ENCODE measurements around the gene PRDM16.

Gene PRDM16

DNA sequence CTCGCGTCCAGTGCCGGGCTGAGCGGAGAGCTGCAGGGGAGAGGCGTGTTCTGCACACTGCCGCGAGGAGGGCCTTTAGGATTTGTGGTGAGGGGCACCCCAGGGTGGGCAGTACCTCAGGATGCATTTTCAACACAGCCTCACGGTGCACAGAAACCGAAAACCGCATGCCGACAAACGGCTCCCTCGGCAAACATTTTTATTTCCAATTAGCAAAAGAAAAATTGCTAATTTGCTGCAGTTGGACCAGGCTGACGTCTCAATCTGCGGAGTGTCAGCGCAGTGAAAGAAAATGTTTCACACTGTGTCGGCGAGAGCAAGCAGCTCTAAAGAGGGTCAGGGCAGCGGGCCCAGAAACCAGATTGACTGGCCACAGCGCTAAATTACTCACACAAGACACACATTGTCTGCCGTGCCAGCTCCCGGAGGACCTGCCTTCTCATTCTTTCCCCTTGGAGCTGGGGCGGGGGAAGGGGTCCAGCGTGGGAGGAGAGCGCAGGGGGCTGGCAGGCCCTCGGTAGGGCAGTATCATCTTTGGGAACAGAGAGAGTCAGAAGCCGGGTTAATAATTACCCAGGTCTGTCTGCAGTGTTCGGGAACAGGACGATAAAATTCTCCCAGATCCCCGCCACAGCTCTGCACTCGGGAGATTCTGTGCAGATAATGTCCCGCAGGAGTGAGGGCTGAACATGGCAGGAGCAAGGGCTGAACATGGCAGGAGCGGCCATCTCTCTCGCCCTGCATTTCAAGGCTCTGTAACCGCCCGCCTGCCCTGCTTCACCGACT, 150.2 kb downstream of the PRDM16 start:
- Histone ChIP-seq H3K4me3 (ENCODE audit: low read depth, low read length) (no peak overlapping the region), H3K27ac (no peak overlapping the region), H3K27me3 (ENCODE audit: insufficient read depth, low read depth, severe bottlenecking) (no peaks in the 10 kb centered on the region), H3K36me3 (no peaks in the 10 kb centered on the region), H3K9me3 (ENCODE audit: severe bottlenecking) (no peaks in the 10 kb centered on the region)
- TF ChIP-seq, protein P1, sequence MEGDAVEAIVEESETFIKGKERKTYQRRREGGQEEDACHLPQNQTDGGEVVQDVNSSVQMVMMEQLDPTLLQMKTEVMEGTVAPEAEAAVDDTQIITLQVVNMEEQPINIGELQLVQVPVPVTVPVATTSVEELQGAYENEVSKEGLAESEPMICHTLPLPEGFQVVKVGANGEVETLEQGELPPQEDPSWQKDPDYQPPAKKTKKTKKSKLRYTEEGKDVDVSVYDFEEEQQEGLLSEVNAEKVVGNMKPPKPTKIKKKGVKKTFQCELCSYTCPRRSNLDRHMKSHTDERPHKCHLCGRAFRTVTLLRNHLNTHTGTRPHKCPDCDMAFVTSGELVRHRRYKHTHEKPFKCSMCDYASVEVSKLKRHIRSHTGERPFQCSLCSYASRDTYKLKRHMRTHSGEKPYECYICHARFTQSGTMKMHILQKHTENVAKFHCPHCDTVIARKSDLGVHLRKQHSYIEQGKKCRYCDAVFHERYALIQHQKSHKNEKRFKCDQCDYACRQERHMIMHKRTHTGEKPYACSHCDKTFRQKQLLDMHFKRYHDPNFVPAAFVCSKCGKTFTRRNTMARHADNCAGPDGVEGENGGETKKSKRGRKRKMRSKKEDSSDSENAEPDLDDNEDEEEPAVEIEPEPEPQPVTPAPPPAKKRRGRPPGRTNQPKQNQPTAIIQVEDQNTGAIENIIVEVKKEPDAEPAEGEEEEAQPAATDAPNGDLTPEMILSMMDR (IDR thresholded peaks at IDR 0.05; ENCODE audit: low read depth, low read length) = no peak
- no peak for DNase-seq

DNA sequence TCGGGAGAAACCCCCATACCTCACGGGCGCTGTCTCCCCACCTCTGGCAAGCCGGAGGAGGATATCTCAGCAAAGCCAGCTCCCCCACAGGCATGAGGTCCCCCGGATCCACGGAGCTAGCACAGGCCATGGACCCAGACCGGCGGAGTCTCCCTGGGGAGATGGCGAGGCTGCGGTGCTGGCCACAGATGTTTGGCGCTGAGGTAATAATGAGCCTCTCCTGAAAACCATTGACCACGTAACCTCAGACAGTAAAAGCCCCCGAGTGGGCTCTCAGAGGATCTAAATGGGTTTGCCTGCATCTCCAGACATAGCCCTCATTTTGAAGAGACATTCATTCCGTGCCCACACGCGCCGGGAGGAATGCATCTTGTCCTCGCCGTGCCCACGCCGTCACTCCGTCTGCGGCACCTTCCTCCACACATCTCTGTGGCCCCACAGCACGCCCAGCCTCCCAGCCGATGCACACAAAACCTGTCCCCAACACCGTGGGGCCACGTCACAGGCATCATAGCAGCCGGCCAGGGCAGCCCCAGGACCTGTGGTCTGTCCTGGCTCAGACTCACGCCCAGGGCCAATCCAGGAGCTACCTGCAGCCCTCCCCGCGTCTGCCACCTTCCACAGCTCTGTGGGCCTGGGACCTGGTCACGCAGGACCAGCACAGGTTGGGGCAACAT, 150.9 kb downstream of the PRDM16 start:
- H3K27me3 ChIP-seq (ENCODE audit: insufficient read depth, low read depth, severe bottlenecking) = no peaks in the 10 kb centered on the region
- H3K4me3 ChIP-seq (ENCODE audit: low read depth, low read length) = no peak overlapping the region
- TF ChIP-seq, protein P1 (IDR thresholded peaks at IDR 0.05; ENCODE audit: low read depth, low read length) = no peak
- H3K27ac ChIP-seq = no peak overlapping the region
- no peaks in the 10 kb centered on the region for H3K9me3 ChIP-seq (ENCODE audit: severe bottlenecking)
- DNase-seq = no peak
- no peaks in the 10 kb centered on the region for H3K36me3 ChIP-seq

DNA sequence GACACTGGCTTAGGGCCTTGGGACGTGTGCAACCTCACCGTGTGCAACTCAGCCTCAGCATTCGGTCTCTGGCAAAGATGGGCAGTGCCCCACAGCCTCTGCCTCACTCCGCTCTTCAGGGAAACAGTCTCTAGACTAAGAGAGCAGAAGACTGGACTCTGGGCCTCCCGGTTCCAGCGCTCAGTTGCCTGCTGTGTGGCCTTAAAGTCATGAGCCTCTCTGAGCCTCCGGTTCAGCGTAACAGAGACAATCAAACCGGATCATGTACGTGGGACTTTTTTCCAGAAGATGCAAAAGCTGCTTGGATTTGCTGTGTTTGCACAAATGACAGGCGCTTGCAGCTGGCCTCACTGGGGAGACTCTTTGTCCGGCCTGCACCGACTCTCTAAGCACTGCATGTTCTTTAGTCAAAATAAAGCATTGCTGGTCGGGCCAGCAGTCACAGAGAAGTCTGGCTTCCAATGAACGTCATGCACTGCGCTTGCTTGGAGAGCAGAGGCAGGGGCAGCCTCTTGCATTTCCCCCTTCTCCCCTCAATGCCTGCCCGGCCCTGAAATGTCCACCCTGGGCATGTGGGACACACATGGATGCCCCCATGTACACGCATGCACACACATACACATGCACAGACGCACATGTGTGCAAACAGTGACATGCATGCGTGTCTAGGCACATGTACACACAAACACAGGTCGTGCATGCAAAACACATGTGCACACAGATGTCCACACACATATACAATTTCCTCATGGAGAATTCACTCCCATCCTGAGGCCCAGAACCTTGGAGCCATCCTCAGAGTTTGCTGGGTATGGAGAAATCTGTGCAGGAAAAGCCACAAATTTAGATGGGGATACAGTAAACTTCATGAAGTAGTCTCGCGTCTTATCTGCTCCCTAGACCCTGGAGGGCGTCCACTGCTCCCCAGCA, 152.4 kb downstream of the PRDM16 start:
- TF ChIP-seq, protein P1 (IDR thresholded peaks at IDR 0.05; ENCODE audit: low read depth, low read length) = no peak
- Histone ChIP-seq H3K4me3 (ENCODE audit: low read depth, low read length) (no peak overlapping the region), H3K36me3 (no peaks in the 10 kb centered on the region), H3K27me3 (ENCODE audit: insufficient read depth, low read depth, severe bottlenecking) (no peaks in the 10 kb centered on the region), H3K9me3 (ENCODE audit: severe bottlenecking) (no peaks in the 10 kb centered on the region), H3K27ac (no peak overlapping the region)
- no peak for DNase-seq

DNA sequence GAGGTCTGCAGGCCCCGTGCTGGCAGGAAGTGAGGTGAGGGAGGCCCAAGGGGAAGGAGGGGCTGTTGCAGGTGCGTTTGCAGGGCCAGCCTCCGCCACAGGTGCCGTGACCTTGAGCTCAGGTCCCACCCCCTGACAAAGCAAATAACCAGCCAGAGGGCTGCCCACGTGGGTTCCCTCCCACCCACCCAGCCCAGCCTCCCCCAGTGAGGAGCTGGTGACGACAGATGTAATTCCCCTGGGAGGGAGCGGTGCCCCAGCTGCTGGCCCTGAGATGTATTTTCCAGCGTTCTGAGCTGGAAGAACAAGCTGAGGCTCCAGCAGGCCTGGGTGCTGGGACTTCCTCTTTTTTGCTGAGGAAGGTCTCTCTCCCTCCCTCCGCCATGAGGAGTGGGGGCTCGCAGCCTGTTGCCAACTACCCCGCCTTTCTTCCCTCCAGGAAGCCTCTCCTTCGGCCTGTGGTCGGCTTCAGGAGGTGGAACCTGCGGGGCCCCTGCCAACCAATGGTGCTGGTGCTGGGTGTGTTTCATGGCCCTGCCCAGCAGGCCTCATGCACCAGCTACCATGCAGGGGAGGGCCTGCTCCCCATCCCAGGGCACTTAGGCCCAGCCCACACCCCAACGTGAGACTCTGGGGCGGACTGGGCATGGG, 153.2 kb downstream of the PRDM16 start:
- Histone ChIP-seq H3K27ac (no peak overlapping the region), H3K9me3 (ENCODE audit: severe bottlenecking) (no peaks in the 10 kb centered on the region), H3K36me3 (no peaks in the 10 kb centered on the region), H3K4me3 (ENCODE audit: low read depth, low read length) (no peak overlapping the region), H3K27me3 (ENCODE audit: insufficient read depth, low read depth, severe bottlenecking) (no peaks in the 10 kb centered on the region)
- no peak for DNase-seq
- TF ChIP-seq, protein P1 (IDR thresholded peaks at IDR 0.05; ENCODE audit: low read depth, low read length) = no peak

DNA sequence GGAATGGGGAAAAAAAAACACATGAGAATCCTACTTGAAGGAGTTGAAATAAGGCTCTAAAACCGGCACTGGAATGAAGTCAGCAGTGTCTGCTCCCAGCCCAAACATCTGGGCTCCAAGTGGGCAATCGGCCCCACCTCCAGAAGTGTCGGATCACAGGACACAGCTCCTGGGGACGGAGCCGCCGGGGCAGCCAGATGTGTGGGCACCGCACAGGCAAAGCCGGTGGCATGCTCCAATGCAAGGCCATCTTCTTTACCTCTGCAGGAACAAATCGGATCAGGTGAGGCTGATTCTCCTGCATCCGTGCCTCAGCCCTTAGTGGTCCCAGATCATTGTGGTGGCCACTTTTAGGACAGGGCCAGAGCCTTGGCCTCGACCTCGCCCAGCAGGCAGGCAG, 156.7 kb downstream of the PRDM16 start:
- DNase-seq = no peak
- TF ChIP-seq, protein P1 (IDR thresholded peaks at IDR 0.05; ENCODE audit: low read depth, low read length) = no peak
- Histone ChIP-seq H3K4me3 (ENCODE audit: low read depth, low read length) (no peak overlapping the region), H3K27ac (no peak overlapping the region), H3K36me3 (no peaks in the 10 kb centered on the region), H3K27me3 (ENCODE audit: insufficient read depth, low read depth, severe bottlenecking) (no peaks in the 10 kb centered on the region), H3K9me3 (ENCODE audit: severe bottlenecking) (no peaks in the 10 kb centered on the region)

Data from WERI-Rb-1 (cell line).